Measurements from ENCODE around the gene HES3. TPM values are rescaled to one million over a fixed set of nuclear protein-coding genes. Genes with fewer than 3 reads are reported as not detected.

HES3 gene
- total RNA-seq, result not detected

GRCh38 chr1:6243993-6244392 is at the start of gene HES3:
TSS of gene HES3 (plus strand) at chr1:6244179. CDS start at chr1:6244366, 187 bp downstream.
- H3K27ac ChIP-seq, result no peak within 1 kb of the TSS
- no peak for DNase-seq (ENCODE audit: extremely low spot score in 2 of 2)
- H3K4me1 ChIP-seq, result peaks cover 37% of the 10 kb centered on the region
- H3K27me3 ChIP-seq, result peaks cover 27% of the 10 kb centered on the region
- H3K9me3 ChIP-seq, result no peaks in the 10 kb centered on the region
- H3K4me3 ChIP-seq, result no peak within 1 kb of the TSS
- intact Hi-C loops (cut with DNase I), result loop anchor here (5.0 to 10.0 kb wide), 2 partner anchors 191 to 192 kb away; no protein-coding TSS in a partner anchor
- no peaks in the 10 kb centered on the region for H3K36me3 ChIP-seq
- no peak for TF ChIP-seq CTCF (IDR thresholded peaks at IDR 0.05)
- no peak for TF ChIP-seq POLR2AphosphoS5 (IDR thresholded peaks at IDR 0.05; ENCODE audit: insufficient read depth in 1 of 2, low read depth in 1 of 2)
- no peak for TF ChIP-seq POLR2A (IDR thresholded peaks at IDR 0.05)

- no peak for TF ChIP-seq POLR2A (IDR thresholded peaks at IDR 0.05)
- Histone ChIP-seq H3K27me3 (no peaks in the 10 kb centered on the region), H3K36me3 (peaks cover 0 to 46% of the 10 kb centered on the region in 2 donors), H3K4me1 (peaks cover 33% of the 10 kb centered on the region), H3K9me3 (no peaks in the 10 kb centered on the region), H3K4me3 (peak overlapping the region; percentile 92 to 100), H3K27ac (no peak overlapping the region)
- intact Hi-C loops (cut with DNase I), result loop anchor here (5.0 kb wide), 1 partner anchor 206 kb away; the partner anchor contains the start of gene NPHP4
- DNase-seq (ENCODE audit: extremely low spot score in 2 of 2), result no peak
Observed at GRCh38 chr1:6197746-6198427, 46.1 kb upstream of the HES3 start.

GRCh38 chr1:6198646-6199297 is 45.2 kb upstream of the HES3 start:
- peak overlapping the region; percentile 64 for H3K27ac ChIP-seq
- intact Hi-C loops (cut with DNase I), result loop anchor here (5.0 kb wide), 1 partner anchor 206 kb away; the partner anchor contains the start of gene NPHP4
- peaks cover 33% of the 10 kb centered on the region for H3K4me1 ChIP-seq
- no peaks in the 10 kb centered on the region for H3K27me3 ChIP-seq
- H3K36me3 ChIP-seq, result peaks cover 0 to 37% of the 10 kb centered on the region in 2 donors
- no peak for DNase-seq (ENCODE audit: extremely low spot score in 2 of 2)
- TF ChIP-seq CTCF (IDR thresholded peaks at IDR 0.05) (no peak), POLR2AphosphoS5 (IDR thresholded peaks at IDR 0.05; ENCODE audit: insufficient read depth in 1 of 2, low read depth in 1 of 2) (no peak), POLR2A (IDR thresholded peaks at IDR 0.05) (no peak)
- H3K4me3 ChIP-seq, result peak overlapping the region; percentile 92 to 100
- no peaks in the 10 kb centered on the region for H3K9me3 ChIP-seq

- intact Hi-C loops (cut with DNase I), result loop anchor here (5.0 kb wide), 1 partner anchor 207 kb away; the partner anchor contains the start of gene NPHP4
- H3K4me1 ChIP-seq, result peaks cover 35% of the 10 kb centered on the region
- TF ChIP-seq POLR2A (IDR thresholded peaks at IDR 0.05), result peak in 1 of 2 donors; percentile 54
- TF ChIP-seq POLR2AphosphoS5 (IDR thresholded peaks at IDR 0.05; ENCODE audit: insufficient read depth in 1 of 2, low read depth in 1 of 2), result peak; percentile 94 to 98
- TF ChIP-seq CTCF (IDR thresholded peaks at IDR 0.05), result no peak
Observed at GRCh38 chr1:6199298-6200187, 44.4 kb upstream of the HES3 start, which contains the start of gene RPL22. TSS of gene RPL22 (minus strand) at chr1:6199595. CDS start at chr1:6199573, 22 bp downstream.

More at GRCh38 chr1:6199298-6200187, 44.4 kb upstream of the HES3 start, which contains the start of gene RPL22:
- Histone ChIP-seq H3K9me3 (no peaks in the 10 kb centered on the region), H3K27me3 (no peaks in the 10 kb centered on the region), H3K36me3 (peaks cover 0 to 29% of the 10 kb centered on the region in 2 donors), H3K4me3 (peak within 1 kb of the TSS; percentile 92 to 100), H3K27ac (peak within 1 kb of the TSS; percentile 64)
- peak in 1 of 2 donors; percentile 98 for DNase-seq (ENCODE audit: extremely low spot score in 2 of 2)

All from vagina (tissue), 2 donors.